A673 (cell line): ENCODE data around the gene PNMA1.

ENCODE experiments used
- EZH2 ChIP-seq: fragments of 200-600 bp; sonication (generic); IDR thresholded peaks from 2 replicates; pipeline ENCODE4 v1.6.1; 2017; ENCODE audit warnings: borderline replicate concordance, low read depth, mild to moderate bottlenecking, mixed read lengths, antibody characterized with exemption, low read length; ENCODE audit not compliant: poor library complexity, severe bottlenecking
- TF ChIP-seq, protein P1 (sequence below): fragments of 300-800, 200-600 bp; sonication (generic); conservative IDR thresholded peaks from 2 replicates; pipeline ENCODE4 v1.5.1; 2017; ENCODE audit warnings: low read depth, mild to moderate bottlenecking, antibody characterized with exemption, low read length, moderate library complexity, mixed read lengths

DNA sequence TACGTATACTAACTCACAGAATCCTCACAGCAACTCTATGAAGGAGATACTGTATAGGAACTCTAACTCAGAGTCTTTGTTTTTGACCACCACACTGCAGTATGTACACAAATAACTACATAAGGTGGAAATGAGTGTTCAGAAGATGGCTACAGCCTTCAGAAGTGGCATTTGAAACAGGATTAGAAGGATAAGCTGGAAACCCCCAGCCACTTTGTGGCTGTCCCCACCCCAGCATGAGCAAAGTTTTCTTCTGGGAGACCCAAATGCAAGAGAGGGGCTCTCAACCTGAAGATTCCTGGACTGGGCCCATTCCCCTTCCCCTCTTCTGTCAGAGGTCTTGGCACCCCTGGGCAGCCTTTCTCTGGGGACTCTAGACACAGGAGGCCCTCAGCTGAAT is 43.2 kb upstream of the PNMA1 start:
- no peak for TF ChIP-seq EZH2
- TF ChIP-seq, protein P1, sequence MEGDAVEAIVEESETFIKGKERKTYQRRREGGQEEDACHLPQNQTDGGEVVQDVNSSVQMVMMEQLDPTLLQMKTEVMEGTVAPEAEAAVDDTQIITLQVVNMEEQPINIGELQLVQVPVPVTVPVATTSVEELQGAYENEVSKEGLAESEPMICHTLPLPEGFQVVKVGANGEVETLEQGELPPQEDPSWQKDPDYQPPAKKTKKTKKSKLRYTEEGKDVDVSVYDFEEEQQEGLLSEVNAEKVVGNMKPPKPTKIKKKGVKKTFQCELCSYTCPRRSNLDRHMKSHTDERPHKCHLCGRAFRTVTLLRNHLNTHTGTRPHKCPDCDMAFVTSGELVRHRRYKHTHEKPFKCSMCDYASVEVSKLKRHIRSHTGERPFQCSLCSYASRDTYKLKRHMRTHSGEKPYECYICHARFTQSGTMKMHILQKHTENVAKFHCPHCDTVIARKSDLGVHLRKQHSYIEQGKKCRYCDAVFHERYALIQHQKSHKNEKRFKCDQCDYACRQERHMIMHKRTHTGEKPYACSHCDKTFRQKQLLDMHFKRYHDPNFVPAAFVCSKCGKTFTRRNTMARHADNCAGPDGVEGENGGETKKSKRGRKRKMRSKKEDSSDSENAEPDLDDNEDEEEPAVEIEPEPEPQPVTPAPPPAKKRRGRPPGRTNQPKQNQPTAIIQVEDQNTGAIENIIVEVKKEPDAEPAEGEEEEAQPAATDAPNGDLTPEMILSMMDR, result no peak
